LNCaP clone FGC (cell line): Measurements from ENCODE around the gene TOE1.
A peak's percentile ranks its signal among the peaks of the same experiment; 100 is the strongest.
"Not testable (repeated sequence)": the region's sequence is repeated elsewhere in the genome, so short reads cannot be mapped to it uniquely, and the experiment has no call there.

Experiments
- DNase-seq: peaks from one replicate; pipeline ENCODE4 v3.0.0-alpha.2; 2011; ENCODE audit warnings: low read depth
- H3K4me3 ChIP-seq: 2 replicates; pipeline ENCODE4 v1.5.1; 2011; ENCODE audit warnings: mild to moderate bottlenecking, low read depth, low read length, control low read depth
- TF ChIP-seq, protein P1 (sequence below): IDR thresholded peaks from 2 replicates; pipeline ENCODE4 v1.5.1; 2012; ENCODE audit warnings: mild to moderate bottlenecking; ENCODE audit not compliant: control insufficient read depth, insufficient read depth; ENCODE audit errors: extremely low read depth

Gene TOE1

DNA sequence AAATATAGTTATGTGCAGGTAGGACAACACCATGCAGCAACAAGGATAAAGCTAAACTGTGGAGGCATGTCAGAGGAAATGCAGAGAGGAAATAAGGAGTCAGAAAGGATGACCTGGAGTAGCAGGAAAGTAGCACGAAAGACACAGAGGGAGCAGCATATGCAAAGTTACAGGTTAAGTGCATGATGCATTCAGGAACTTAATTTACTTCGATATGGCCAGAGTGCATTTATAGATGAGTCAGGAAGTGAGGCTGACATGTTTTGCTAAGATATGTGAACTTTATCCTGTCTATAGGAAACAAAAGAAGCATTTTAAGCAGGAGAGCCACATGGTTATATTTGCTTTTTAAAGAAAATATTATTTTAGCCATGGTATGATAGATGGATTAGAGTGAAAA, 15.7 kb downstream of the TOE1 start:
- H3K4me3 ChIP-seq = no peak overlapping the region
- TF ChIP-seq, protein P1, sequence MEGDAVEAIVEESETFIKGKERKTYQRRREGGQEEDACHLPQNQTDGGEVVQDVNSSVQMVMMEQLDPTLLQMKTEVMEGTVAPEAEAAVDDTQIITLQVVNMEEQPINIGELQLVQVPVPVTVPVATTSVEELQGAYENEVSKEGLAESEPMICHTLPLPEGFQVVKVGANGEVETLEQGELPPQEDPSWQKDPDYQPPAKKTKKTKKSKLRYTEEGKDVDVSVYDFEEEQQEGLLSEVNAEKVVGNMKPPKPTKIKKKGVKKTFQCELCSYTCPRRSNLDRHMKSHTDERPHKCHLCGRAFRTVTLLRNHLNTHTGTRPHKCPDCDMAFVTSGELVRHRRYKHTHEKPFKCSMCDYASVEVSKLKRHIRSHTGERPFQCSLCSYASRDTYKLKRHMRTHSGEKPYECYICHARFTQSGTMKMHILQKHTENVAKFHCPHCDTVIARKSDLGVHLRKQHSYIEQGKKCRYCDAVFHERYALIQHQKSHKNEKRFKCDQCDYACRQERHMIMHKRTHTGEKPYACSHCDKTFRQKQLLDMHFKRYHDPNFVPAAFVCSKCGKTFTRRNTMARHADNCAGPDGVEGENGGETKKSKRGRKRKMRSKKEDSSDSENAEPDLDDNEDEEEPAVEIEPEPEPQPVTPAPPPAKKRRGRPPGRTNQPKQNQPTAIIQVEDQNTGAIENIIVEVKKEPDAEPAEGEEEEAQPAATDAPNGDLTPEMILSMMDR = no peak
- no peak for DNase-seq

- DNase-seq = no peak
- no peak overlapping the region for H3K4me3 ChIP-seq
Observed at GRCh38 chr1:45356186-45356585, 16.2 kb downstream of the TOE1 start.

GRCh38 chr1:45359882-45360513, 20.0 kb downstream of the TOE1 start:
- DNase-seq = peak; percentile 53
- no peak overlapping the region for H3K4me3 ChIP-seq
- TF ChIP-seq, protein P1 = peak; percentile 53

More at GRCh38 chr1:45356186-45356585, 16.2 kb downstream of the TOE1 start:
- TF ChIP-seq, protein P1 = no peak

GRCh38 chr1:45360981-45361380, 21.0 kb downstream of the TOE1 start:
- not testable (repeated sequence) for DNase-seq, H3K4me3 ChIP-seq

- TF ChIP-seq, protein P1 = no peak
- no peak for DNase-seq
- no peak overlapping the region for H3K4me3 ChIP-seq
Observed at GRCh38 chr1:45364294-45364693, 24.3 kb downstream of the TOE1 start.

- H3K4me3 ChIP-seq = no peak overlapping the region
- TF ChIP-seq, protein P1 = no peak
- no peak for DNase-seq
Observed at GRCh38 chr1:45365051-45365450, 25.1 kb downstream of the TOE1 start.

DNA sequence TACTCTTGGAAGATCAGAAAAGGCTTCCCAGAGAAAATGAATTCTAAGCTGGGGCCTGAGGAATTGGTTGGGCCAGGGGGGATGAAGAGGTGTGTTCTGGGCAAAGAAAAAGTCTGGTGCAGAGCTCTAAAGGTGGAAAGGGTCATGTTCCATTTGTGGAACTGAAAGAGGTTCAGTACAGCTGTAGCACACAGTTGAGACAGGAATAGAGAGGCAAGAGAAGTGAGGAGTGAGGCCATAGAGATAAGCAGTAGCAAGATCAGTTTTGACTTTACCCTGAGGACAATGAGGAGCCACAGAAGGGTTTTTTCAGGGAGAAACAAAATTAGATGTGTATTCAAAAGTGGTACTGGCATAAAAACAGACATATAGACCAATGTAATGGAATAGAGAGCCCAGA, 30.6 kb downstream of the TOE1 start:
- TF ChIP-seq, protein P1 = no peak
- no peak overlapping the region for H3K4me3 ChIP-seq

More for the DNA sequence above, 30.6 kb downstream of the TOE1 start:
- DNase-seq = no peak
